Measurements from ENCODE around the gene C10orf90.

The C10orf90 gene

GRCh38 chr10:126468467-126468866 lies 202.0 kb downstream of the C10orf90 start:
- FAIRE-seq (no peak), DNase-seq (ENCODE audit: low spot score) (no peak)

GRCh38 chr10:126465771-126466170 lies 204.7 kb downstream of the C10orf90 start:
- no peak for DNase-seq (ENCODE audit: low spot score)
- no peak for FAIRE-seq

GRCh38 chr10:126463286-126463685 lies 207.2 kb downstream of the C10orf90 start:
- no peak for DNase-seq (ENCODE audit: low spot score)
- FAIRE-seq, result no peak

- FAIRE-seq (no peak), DNase-seq (ENCODE audit: low spot score) (no peak)
Observed at GRCh38 chr10:126461289-126461940, 209.1 kb downstream of the C10orf90 start.

- FAIRE-seq (no peak), DNase-seq (ENCODE audit: low spot score) (peak; percentile 72)
Observed at GRCh38 chr10:126459878-126460481, 210.5 kb downstream of the C10orf90 start.

- DNase-seq (ENCODE audit: low spot score) (no peak), FAIRE-seq (no peak)
Observed at GRCh38 chr10:126459032-126459831, 211.3 kb downstream of the C10orf90 start.

- DNase-seq (ENCODE audit: low spot score), result no peak
- no peak for FAIRE-seq
Observed at GRCh38 chr10:126458466-126458865, 212.0 kb downstream of the C10orf90 start.

GRCh38 chr10:126456632-126457031 lies 213.9 kb downstream of the C10orf90 start:
- DNase-seq (ENCODE audit: low spot score), result no peak
- no peak for FAIRE-seq

GRCh38 chr10:126455766-126456405 lies 214.6 kb downstream of the C10orf90 start:
- DNase-seq (ENCODE audit: low spot score), result no peak
- no peak for FAIRE-seq

- FAIRE-seq, result no peak
- DNase-seq (ENCODE audit: low spot score), result no peak
Observed at GRCh38 chr10:126455036-126455765, 215.3 kb downstream of the C10orf90 start.

GRCh38 chr10:126454045-126454751 lies 216.3 kb downstream of the C10orf90 start:
- FAIRE-seq, result no peak
- DNase-seq (ENCODE audit: low spot score), result no peak

GRCh38 chr10:126452245-126452644 lies 218.2 kb downstream of the C10orf90 start:
- no peak for DNase-seq (ENCODE audit: low spot score)
- FAIRE-seq, result no peak

GRCh38 chr10:126448091-126448490 lies 222.4 kb downstream of the C10orf90 start:
- FAIRE-seq (no peak), DNase-seq (ENCODE audit: low spot score) (no peak)

- no peak for DNase-seq (ENCODE audit: low spot score)
- FAIRE-seq, result no peak
Observed at GRCh38 chr10:126439942-126440341, 230.6 kb downstream of the C10orf90 start.

- FAIRE-seq (no peak), DNase-seq (ENCODE audit: low spot score) (no peak)
Observed at GRCh38 chr10:126438407-126438783, 232.1 kb downstream of the C10orf90 start.

- no peak for FAIRE-seq
- no peak for DNase-seq (ENCODE audit: low spot score)
Observed at GRCh38 chr10:126437635-126438406, 232.7 kb downstream of the C10orf90 start.

- no peak for DNase-seq (ENCODE audit: low spot score)
- FAIRE-seq, result no peak
Observed at GRCh38 chr10:126434235-126434634, 236.3 kb downstream of the C10orf90 start.

GRCh38 chr10:126433351-126433750 lies 237.1 kb downstream of the C10orf90 start:
- DNase-seq (ENCODE audit: low spot score) (peak; percentile 61), FAIRE-seq (peak; percentile 30)

GRCh38 chr10:126432507-126432906 lies 238.0 kb downstream of the C10orf90 start:
- FAIRE-seq (no peak), DNase-seq (ENCODE audit: low spot score) (no peak)

GRCh38 chr10:126431816-126432215 lies 238.7 kb downstream of the C10orf90 start:
- FAIRE-seq, result no peak
- DNase-seq (ENCODE audit: low spot score), result no peak

All from urothelium cell line (cell line).